Stomach (tissue), 4 donors: ENCODE measurements around the gene TNIP3.

ENCODE experiments used
- CTCF ChIP-seq, 7 experiments: fragments of 450-650 bp in 4 of 7; fragments of 200-600 bp in 3 of 7; sonication (generic) in 3 of 7; IDR thresholded peaks; one replicate each; pipeline ENCODE4 v1.5.1; 2016 to 2019; ENCODE audit warnings: antibody characterized with exemption in 7 of 7, control low read depth in 2 of 7, mild to moderate bottlenecking in 1 of 7
- EP300 ChIP-seq: sonication (generic); formaldehyde crosslinking; IDR thresholded peaks from one replicate; pipeline ENCODE4 v1.6.1; 2017; ENCODE audit warnings: antibody characterized with exemption
- POLR2A ChIP-seq, 4 donors: fragments of 450-650 bp; IDR thresholded peaks; one replicate each; pipeline ENCODE4 v1.6.1; 2016; ENCODE audit warnings: antibody characterized with exemption in 4 of 4, control low read depth in 2 of 4, mild to moderate bottlenecking in 1 of 4, moderate library complexity in 1 of 4
- POLR2AphosphoS5 ChIP-seq, 3 donors: sonication (generic); formaldehyde crosslinking; IDR thresholded peaks; one replicate each; pipeline ENCODE4 v1.6.1; 2016; ENCODE audit warnings: antibody characterized with exemption in 3 of 3

GRCh38 chr4:121150003-121150402, 14.1 kb downstream of the TNIP3 start:
- TF ChIP-seq CTCF (IDR thresholded peaks at IDR 0.05) (no peak), POLR2A (IDR thresholded peaks at IDR 0.05) (no peak), POLR2AphosphoS5 (IDR thresholded peaks at IDR 0.05) (no peak), EP300 (no peak)
